Right lobe of liver (tissue), 6 donors: Measurements from ENCODE around the gene RNLS. TPM values are rescaled to one million over a fixed set of nuclear protein-coding genes. Genes with fewer than 3 reads are reported as not detected.

Experiments
- ATAC-seq, 4 donors: fragments of 200-7000 bp; cut with Tn5 transposase; one replicate each; pipeline ENCODE4 v1.9.1; 2020; ENCODE audit warnings: mild to moderate bottlenecking in 4 of 4, moderate library complexity in 4 of 4
- DNase-seq, 3 donors: peaks; one replicate each; pipeline ENCODE4 v3.0.0-alpha.2; 2020
- H3K27ac ChIP-seq, 3 donors: fragments of 200-600 bp; one replicate each; pipeline ENCODE4 v1.8.0; 2022
- H3K27me3 ChIP-seq, 2 donors: fragments of 200-600 bp; one replicate each; pipeline ENCODE4 v1.8.0; 2022
- H3K36me3 ChIP-seq, 4 donors: fragments of 200-600 bp; sonication (generic) in 1 of 4; one replicate each; pipeline versions ENCODE4 v1.5.1 to v1.8.0; 2017 to 2022; ENCODE audit warnings: control low read depth in 1 of 4
- H3K4me1 ChIP-seq, 4 donors: fragments of 200-600 bp; sonication (generic) in 1 of 4; one replicate each; pipeline versions ENCODE4 v1.5.1 to v1.8.0; 2017 to 2022; ENCODE audit warnings: control low read depth in 1 of 4
- H3K4me3 ChIP-seq, 3 donors: fragments of 200-600 bp; one replicate each; pipeline ENCODE4 v1.8.0; 2022
- H3K9me3 ChIP-seq, 4 donors: fragments of 200-600 bp; sonication (generic) in 1 of 4; one replicate each; pipeline versions ENCODE4 v1.5.1 to v1.8.0; 2017 to 2022; ENCODE audit warnings: control low read depth in 1 of 4
- POLR2A ChIP-seq: fragments of 450-650 bp; IDR thresholded peaks from one replicate; pipeline ENCODE4 v1.6.1; 2017; ENCODE audit warnings: antibody characterized with exemption, mild to moderate bottlenecking
- WGBS: methylation state at CpG from one replicate; pipeline ENCODE4 v1.1.6; 2018; ENCODE audit warnings: low coverage, low lambda C conversion rate; ENCODE audit not compliant: insufficient coverage; ENCODE audit errors: missing lambda C conversion rate; 5-methylcytosine and 5-hydroxymethylcytosine counted together
- intact Hi-C, 2 donors: fragments of 100-400 bp; cut with DNase I; formaldehyde crosslinking; loops; one replicate each; pipeline versions ENCODE4 v1.11.2 to v1.14.1; 2022
- total RNA-seq, 6 experiments: library from RNA; depleted of rRNA in 2 of 6; stranded (reverse); fragments of >200 nt in 2 of 6; fragmentation: NEBNext Ultra II Directional in 3 of 6; extraction: Animal tissue kit (Norgen Biotek cat#: 25700) in 3 of 6; gene quantifications; one replicate each; pipeline versions ENCODE4 v1.1.0 to v1.2.4, GENCODE V29; 2016 to 2023
- TF ChIP-seq, protein P1 (sequence below), 4 donors: fragments of 200-600 bp in 3 of 4; fragments of 450-650 bp in 1 of 4; IDR thresholded peaks; one replicate each; pipeline versions ENCODE4 v1.5.1 to v1.8.0; 2016 to 2022; ENCODE audit warnings: antibody characterized with exemption in 4 of 4, mild to moderate bottlenecking in 2 of 4
- donor health status: DM: no; HTN: yes; CAD: no.
- donor health status: DM: no; HTN: no; CAD: no.
- donor health status: DM: no; HTN: no; CAD: no.
- donor health status: DM: no; HTN: yes; CAD: no.
- donor health status: DM: no; HTN: yes; CAD: no.

Gene RNLS
- total RNA-seq, 6 experiments from 2014 or later = 5.9 to 10.5 (median 7.3) TPM

- Histone ChIP-seq H3K9me3 (no peaks in the 10 kb centered on the region), H3K4me3 (no peak overlapping the region), H3K36me3 (no peaks in the 10 kb centered on the region), H3K4me1 (peaks cover 0 to 15% (median 6%) of the 10 kb centered on the region in 4 donors), H3K27ac (no peak overlapping the region), H3K27me3 (no peaks in the 10 kb centered on the region)
- no peak for DNase-seq
- ATAC-seq = no peak
- WGBS = 94% methylated on average over 4 of the region's 4 CpGs
- intact Hi-C loops = loop anchor here in 1 of 2 donors (10.0 kb wide), 1 partner anchor 77 kb away; no protein-coding TSS in a partner anchor
- TF ChIP-seq POLR2A = no peak
- TF ChIP-seq, protein P1, sequence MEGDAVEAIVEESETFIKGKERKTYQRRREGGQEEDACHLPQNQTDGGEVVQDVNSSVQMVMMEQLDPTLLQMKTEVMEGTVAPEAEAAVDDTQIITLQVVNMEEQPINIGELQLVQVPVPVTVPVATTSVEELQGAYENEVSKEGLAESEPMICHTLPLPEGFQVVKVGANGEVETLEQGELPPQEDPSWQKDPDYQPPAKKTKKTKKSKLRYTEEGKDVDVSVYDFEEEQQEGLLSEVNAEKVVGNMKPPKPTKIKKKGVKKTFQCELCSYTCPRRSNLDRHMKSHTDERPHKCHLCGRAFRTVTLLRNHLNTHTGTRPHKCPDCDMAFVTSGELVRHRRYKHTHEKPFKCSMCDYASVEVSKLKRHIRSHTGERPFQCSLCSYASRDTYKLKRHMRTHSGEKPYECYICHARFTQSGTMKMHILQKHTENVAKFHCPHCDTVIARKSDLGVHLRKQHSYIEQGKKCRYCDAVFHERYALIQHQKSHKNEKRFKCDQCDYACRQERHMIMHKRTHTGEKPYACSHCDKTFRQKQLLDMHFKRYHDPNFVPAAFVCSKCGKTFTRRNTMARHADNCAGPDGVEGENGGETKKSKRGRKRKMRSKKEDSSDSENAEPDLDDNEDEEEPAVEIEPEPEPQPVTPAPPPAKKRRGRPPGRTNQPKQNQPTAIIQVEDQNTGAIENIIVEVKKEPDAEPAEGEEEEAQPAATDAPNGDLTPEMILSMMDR (IDR thresholded peaks at IDR 0.05) = no peak
Measured at GRCh38 chr10:88477343-88478085, 105.6 kb downstream of the RNLS start.

DNA sequence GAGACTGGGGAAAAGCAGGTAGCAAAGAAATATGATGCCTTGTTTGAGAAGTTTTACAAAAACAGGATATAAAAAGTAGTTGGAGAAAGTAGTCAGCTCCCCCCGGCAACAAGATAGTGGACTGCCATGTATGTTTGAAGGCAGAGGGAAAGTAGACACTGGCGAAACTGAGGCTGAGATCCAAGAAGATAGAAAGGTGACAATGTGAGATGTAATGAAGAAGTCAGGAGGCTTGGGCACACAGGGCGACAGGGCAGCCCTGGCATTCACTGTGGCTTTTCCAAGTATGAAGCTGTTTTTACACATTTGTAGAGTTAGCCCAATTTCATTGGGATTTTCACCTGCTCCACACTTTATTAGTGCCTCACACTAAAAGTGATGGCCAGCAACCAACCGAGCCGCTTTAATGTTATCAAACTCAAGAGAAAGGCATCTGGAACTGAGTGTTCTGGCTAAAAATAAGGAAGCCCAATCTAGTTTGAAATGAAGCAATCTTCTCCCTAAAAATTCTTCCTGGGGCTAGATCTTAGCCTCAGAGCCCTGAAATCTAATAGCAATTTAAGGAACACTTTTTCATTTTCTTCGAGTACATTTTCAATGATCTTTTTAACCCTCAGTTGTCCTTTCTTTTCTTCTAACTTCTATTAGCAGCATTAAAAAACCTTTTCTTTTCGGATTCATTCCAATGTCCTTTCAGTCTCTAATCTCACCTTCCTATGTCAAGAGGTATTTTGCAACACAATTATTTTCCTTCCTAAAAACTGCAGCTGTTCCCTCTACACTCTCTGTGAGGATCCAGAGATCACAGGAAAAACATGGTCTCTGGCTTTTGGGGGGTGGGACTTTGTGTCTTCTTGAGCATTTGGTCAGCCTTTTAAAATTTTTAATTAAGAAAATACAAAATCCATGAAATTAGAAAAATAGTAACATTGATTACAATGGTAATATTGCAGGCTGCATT, 108.0 kb downstream of the RNLS start:
- Histone ChIP-seq H3K4me3 (no peak overlapping the region), H3K9me3 (no peaks in the 10 kb centered on the region), H3K36me3 (no peaks in the 10 kb centered on the region), H3K4me1 (peaks cover 0 to 15% (median 6%) of the 10 kb centered on the region in 4 donors), H3K27me3 (no peaks in the 10 kb centered on the region), H3K27ac (no peak overlapping the region)
- 64% methylated on average over 5 of the region's 7 CpGs for WGBS
- ATAC-seq = peak in 1 of 4 donors; percentile 12
- intact Hi-C loops = loop anchor here in 1 of 2 donors (10.0 kb wide), 1 partner anchor 80 kb away; no protein-coding TSS in a partner anchor
- DNase-seq = no peak
- TF ChIP-seq, protein P1 (IDR thresholded peaks at IDR 0.05) = no peak

- TF ChIP-seq POLR2A = no peak
- TF ChIP-seq, protein P1 (IDR thresholded peaks at IDR 0.05) = no peak
- ATAC-seq = peak; percentile 73 to 93 (median 89)
- Histone ChIP-seq H3K27ac (no peak overlapping the region), H3K9me3 (no peaks in the 10 kb centered on the region), H3K4me1 (peaks cover 0 to 15% (median 6%) of the 10 kb centered on the region in 4 donors), H3K36me3 (no peaks in the 10 kb centered on the region), H3K4me3 (no peak overlapping the region), H3K27me3 (no peaks in the 10 kb centered on the region)
- DNase-seq = peak; percentile 49 to 73 (median 67)
- intact Hi-C loops = loop anchor here in 1 of 2 donors (10.0 kb wide), 1 partner anchor 81 kb away; no protein-coding TSS in a partner anchor
- 68% methylated on average over 2 of the region's 2 CpGs for WGBS
Measured at GRCh38 chr10:88473989-88474883, 108.9 kb downstream of the RNLS start.

DNA sequence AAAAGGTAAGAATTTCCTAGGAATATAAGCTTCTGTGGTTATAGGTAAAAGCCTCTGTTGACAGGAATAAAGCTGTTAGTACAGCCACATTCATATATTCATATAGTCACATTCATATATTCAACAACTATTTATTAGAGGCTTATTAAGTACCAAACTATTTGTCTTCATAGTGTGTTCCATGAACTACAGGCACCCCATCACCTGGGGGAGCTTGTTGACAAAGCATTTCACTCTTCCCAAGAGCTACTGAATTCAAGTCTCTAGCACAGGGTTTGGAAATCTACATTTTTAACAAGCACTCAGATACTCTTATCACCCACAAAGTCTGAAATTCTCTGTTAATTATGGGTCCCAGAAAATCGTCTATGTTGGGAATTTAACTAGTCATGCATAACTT, 110.6 kb downstream of the RNLS start:
- ATAC-seq (peak; percentile 52 to 85 (median 58)), DNase-seq (no peak)

More for the DNA sequence above, 110.6 kb downstream of the RNLS start:
- Histone ChIP-seq H3K36me3 (no peaks in the 10 kb centered on the region), H3K27me3 (no peaks in the 10 kb centered on the region), H3K4me3 (no peak overlapping the region), H3K4me1 (peaks cover 0 to 15% (median 6%) of the 10 kb centered on the region in 4 donors), H3K27ac (no peak overlapping the region), H3K9me3 (no peaks in the 10 kb centered on the region)
- intact Hi-C loops = loop anchor here in 1 of 2 donors (10.0 kb wide), 1 partner anchor 82 kb away; no protein-coding TSS in a partner anchor
- TF ChIP-seq, protein P1 (IDR thresholded peaks at IDR 0.05) = peak in 3 of 4 donors; percentile 17 to 58 (median 36)
- TF ChIP-seq POLR2A = no peak
- 90% methylated on average over 1 of the region's 1 CpG for WGBS
